Aorta (tissue), 5 donors: ENCODE results near the gene FUT7. TPM values are rescaled to one million over a fixed set of nuclear protein-coding genes. Genes with fewer than 3 reads are reported as not detected.

Experiments used
- ATAC-seq: fragments of 200-7000 bp; cut with Tn5 transposase; one replicate; pipeline ENCODE4 v1.9.1; 2022; ENCODE audit warnings: moderate library complexity; ENCODE audit not compliant: low FRiP score
- DNase-seq, 2 donors: peaks; one replicate each; pipeline ENCODE4 v3.0.0-alpha.2; 2020
- H3K27ac ChIP-seq, 2 donors: one replicate each; pipeline ENCODE4 v1.5.1; 2013; ENCODE audit warnings: low read length in 2 of 2, mild to moderate bottlenecking in 2 of 2, moderate library complexity in 2 of 2, control low read depth in 1 of 2, inconsistent platforms in 1 of 2, low read depth in 1 of 2
- H3K27me3 ChIP-seq, 2 donors: one replicate each; pipeline ENCODE4 v1.6.1; 2013; ENCODE audit warnings: control low read depth in 1 of 2, low read length in 1 of 2, mild to moderate bottlenecking in 1 of 2, moderate library complexity in 1 of 2; ENCODE audit not compliant: insufficient read depth in 2 of 2, control insufficient read depth in 1 of 2
- H3K36me3 ChIP-seq, 2 donors: one replicate each; pipeline ENCODE4 v1.6.1; 2013; ENCODE audit warnings: control low read depth in 1 of 2, low read length in 1 of 2, mild to moderate bottlenecking in 1 of 2; ENCODE audit not compliant: insufficient read depth in 2 of 2, control insufficient read depth in 1 of 2
- H3K4me1 ChIP-seq, 2 donors: one replicate each; pipeline ENCODE4 v1.6.1; 2013; ENCODE audit warnings: low read length in 2 of 2, control low read depth in 1 of 2, mild to moderate bottlenecking in 1 of 2, moderate library complexity in 1 of 2; ENCODE audit not compliant: insufficient read depth in 2 of 2, control insufficient read depth in 1 of 2
- H3K4me3 ChIP-seq, 2 donors: one replicate each; pipeline ENCODE4 v1.5.1; 2013; ENCODE audit warnings: low read length in 2 of 2, control low read depth in 1 of 2, mild to moderate bottlenecking in 1 of 2
- H3K9me3 ChIP-seq: one replicate; pipeline ENCODE4 v1.6.1; 2013; ENCODE audit warnings: mild to moderate bottlenecking, low read length; ENCODE audit not compliant: control insufficient read depth
- WGBS, 2 donors: extraction: QIAGEN DNeasy Blood & Tissue Kit; methylation state at CpG; one replicate each; pipeline ENCODE4 v1.1.7; 2013; 5-methylcytosine and 5-hydroxymethylcytosine counted together
- intact Hi-C, 2 donors: fragments of 100-400 bp; cut with DNase I; formaldehyde crosslinking; loops; one replicate each; pipeline versions ENCODE4 v1.14.2 to v1.15.0; 2022
- polyA plus RNA-seq, 2 donors: library from polyadenylated mRNA; stranded (reverse); fragments of 200-250 nt; gene quantifications; one replicate each; pipeline ENCODE4 v1.2.3, GENCODE V29; 2013
- total RNA-seq, 2 donors: library from RNA; stranded (reverse); fragmentation: NEBNext Ultra II Directional; extraction: Animal tissue kit (Norgen Biotek cat#: 25700); gene quantifications; one replicate each; pipeline ENCODE4 v1.2.1, GENCODE V29; 2021
- donor health status: healthy with polysubstance abuse.
- donor health status: Bipolar disorder and iron deficiency.
- donor health status: DM: no; HTN: no; CAD: no.
- donor health status: DM: no; HTN: no; CAD: no.
- donor health status: DM: yes; HTN: yes; CAD: no.

Gene FUT7
- total and polyA plus RNA-seq, 4 donors, result 0.27 to 0.68 TPM; not detected in 2

DNA sequence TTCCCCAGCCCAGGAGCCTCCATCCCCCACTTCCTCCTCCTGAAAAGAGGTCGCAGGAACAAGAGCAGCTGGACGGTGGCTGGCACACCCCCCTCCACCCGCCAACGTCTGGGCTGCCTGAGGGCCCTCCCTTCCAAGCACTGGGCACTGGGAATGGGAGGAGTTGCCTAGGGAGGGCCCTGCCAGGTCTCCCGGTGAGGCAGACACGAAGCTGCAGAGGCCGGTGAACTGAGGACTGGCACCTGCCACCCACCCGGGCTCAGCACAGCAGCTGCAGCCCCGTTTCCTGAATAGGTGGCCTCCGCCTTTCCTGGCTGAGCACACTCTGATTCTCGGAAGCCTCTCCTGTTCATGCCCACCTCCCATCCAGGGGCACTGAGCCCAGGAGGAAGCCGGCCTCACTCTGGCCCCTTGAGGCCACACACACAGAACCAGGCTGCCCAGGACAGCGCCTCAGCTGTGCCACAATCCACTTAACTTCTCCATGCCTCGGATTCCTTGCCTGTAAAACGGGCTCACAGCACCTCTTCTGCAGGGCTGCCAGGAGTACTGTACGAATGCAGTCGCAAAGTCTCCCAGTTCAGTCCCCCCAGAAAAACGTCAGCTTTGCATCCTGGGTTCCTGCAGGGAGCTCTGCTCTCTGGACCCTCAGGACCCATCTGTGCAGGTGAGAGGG, 12.8 kb upstream of the FUT7 start:
- H3K27me3 ChIP-seq, result no peaks in the 10 kb centered on the region
- no peak overlapping the region for H3K27ac ChIP-seq
- H3K9me3 ChIP-seq, result no peaks in the 10 kb centered on the region
- H3K4me1 ChIP-seq, result no peaks in the 10 kb centered on the region
- H3K4me3 ChIP-seq, result no peak overlapping the region
- no peaks in the 10 kb centered on the region for H3K36me3 ChIP-seq
- 12 to 14% methylated on average over 17 to 18 of the region's 18 CpGs for WGBS, 2 donors
- DNase-seq (no peak), ATAC-seq (peak; percentile 27)
- intact Hi-C loops, result no loop called here

DNA sequence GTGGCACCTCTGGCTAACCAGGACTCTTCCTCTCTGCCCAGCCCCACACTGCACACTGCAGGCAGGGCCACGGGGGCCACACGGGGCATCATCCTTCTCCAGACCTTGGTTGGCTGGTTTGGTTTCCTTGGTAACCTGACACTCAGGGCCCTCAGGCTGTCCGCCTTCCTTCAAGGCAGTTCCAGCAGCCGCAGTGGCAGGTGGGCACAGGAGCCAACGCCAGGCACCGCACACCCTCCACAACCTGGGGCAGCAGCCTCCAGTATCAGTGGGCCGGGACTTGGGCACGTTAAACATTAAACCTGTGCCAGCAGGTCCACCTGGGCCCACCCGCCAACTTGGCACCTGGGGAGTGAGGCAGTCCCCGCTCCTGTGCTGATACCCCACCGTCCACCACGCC, 12.1 kb upstream of the FUT7 start:
- 76 to 83% methylated on average over 12 of the region's 12 CpGs for WGBS, 2 donors
- DNase-seq (no peak), ATAC-seq (no peak)
- no peaks in the 10 kb centered on the region for H3K4me1 ChIP-seq
- H3K27me3 ChIP-seq, result no peaks in the 10 kb centered on the region
- no peak overlapping the region for H3K27ac ChIP-seq
- intact Hi-C loops, result no loop called here
- H3K9me3 ChIP-seq, result no peaks in the 10 kb centered on the region
- H3K36me3 ChIP-seq, result no peaks in the 10 kb centered on the region
- no peak overlapping the region for H3K4me3 ChIP-seq

DNA sequence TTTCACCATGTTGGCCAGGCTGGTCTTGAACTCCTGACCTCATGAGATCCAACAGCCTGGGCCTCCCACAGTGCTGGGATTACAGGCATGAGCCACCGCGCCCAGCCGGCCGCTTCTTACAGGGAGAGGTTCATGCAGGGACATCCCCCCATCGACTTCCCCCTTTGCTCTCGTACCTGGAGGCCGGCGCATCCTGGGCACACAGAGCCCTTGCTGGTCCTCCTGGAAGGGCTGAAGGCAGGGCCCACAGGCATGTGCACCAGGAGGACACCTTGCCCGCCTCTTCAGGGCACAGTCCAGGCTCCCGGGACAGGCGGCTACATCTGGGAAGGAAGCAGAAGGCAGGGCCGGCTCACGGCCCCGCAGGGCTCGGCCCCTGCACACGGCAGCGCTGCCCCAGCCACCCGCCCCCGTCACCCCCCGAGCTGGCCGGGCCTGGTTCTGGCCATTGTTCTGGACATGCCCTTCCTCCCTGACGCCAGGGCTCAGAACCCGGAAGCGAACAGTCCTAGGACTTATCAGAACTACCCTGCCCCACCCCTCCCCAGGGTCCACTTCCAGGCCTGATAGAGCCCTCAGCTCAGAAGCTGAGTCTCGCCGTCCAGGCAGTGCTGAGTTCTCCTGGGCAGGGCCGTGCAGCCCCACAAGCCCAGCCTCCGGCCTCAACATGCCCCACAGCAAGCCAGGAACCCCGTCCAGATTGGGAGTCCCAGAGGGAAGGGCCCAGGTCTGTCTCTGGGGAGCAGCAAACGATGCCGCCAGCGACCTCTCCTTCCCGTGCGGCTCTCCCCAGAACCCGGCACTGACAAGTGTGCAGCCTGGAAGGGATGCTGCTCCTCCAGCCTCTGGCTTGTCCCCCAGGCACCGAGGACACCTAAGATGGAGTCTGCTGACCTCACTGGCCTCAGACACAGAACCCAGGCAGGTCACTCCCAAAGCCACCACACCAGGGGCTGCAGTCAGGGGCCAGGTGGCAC, 11.2 kb upstream of the FUT7 start:
- no peak for DNase-seq
- H3K36me3 ChIP-seq, result no peaks in the 10 kb centered on the region
- peak; percentile 36 for ATAC-seq
- H3K4me3 ChIP-seq, result no peak overlapping the region
- WGBS, 2 donors, result 86 to 87% methylated on average over 33 to 36 of the region's 36 CpGs
- H3K4me1 ChIP-seq, result no peaks in the 10 kb centered on the region
- intact Hi-C loops, result no loop called here
- no peaks in the 10 kb centered on the region for H3K9me3 ChIP-seq
- no peak overlapping the region for H3K27ac ChIP-seq
- H3K27me3 ChIP-seq, result no peaks in the 10 kb centered on the region

DNA sequence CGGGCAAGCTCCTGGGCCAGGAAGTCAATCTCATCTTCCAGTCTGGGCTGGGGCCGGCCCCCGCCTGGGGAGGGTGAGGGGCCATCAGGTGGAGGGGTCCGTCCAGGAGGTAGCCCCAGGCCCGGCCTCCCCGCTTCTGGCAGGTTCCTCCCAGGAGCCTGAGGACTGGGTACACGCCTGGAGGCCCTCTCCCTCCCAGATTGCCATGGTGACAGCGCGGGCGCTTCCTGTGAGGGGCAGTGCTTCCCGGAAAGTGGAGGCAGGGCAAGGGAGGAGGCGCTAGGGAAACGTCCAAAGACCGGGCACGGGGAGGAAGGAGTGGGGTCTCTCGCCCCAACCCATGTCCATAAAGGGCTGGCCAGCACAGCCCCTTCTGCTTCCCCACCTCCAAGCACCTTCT, 9.2 kb upstream of the FUT7 start:
- no peak for ATAC-seq
- Histone ChIP-seq H3K36me3 (no peaks in the 10 kb centered on the region), H3K27me3 (no peaks in the 10 kb centered on the region), H3K9me3 (no peaks in the 10 kb centered on the region), H3K27ac (no peak overlapping the region), H3K4me3 (no peak overlapping the region), H3K4me1 (no peaks in the 10 kb centered on the region)
- no peak for DNase-seq
- 71 to 72% methylated on average over 16 of the region's 16 CpGs for WGBS, 2 donors
- intact Hi-C loops, result no loop called here

DNA sequence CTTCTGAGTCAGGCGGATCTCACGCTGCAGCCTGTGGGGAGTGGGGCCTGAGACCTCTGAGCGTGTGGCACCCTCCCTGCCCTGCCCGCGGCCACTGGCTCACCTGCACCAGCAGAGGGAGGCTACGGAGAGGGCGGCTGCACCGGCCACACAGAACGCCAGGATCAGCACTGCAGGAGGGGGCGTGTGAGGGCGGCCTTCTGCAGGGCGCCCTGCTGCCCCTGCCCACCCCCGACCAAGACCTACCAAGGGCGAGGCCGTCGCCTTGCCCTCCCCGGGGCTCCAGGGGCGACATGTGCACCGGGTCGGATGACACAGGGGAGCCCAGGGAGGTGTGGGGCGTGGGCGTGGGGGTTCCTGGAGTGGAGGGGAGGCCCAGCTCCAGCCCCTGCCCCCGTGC, 8.7 kb upstream of the FUT7 start:
- no peaks in the 10 kb centered on the region for H3K36me3 ChIP-seq
- no peaks in the 10 kb centered on the region for H3K27me3 ChIP-seq
- H3K4me3 ChIP-seq, result no peak overlapping the region
- no peaks in the 10 kb centered on the region for H3K4me1 ChIP-seq
- DNase-seq (no peak), ATAC-seq (no peak)
- H3K9me3 ChIP-seq, result no peaks in the 10 kb centered on the region
- intact Hi-C loops, result no loop called here
- WGBS, 2 donors, result 89% methylated on average over 23 of the region's 23 CpGs
- no peak overlapping the region for H3K27ac ChIP-seq

DNA sequence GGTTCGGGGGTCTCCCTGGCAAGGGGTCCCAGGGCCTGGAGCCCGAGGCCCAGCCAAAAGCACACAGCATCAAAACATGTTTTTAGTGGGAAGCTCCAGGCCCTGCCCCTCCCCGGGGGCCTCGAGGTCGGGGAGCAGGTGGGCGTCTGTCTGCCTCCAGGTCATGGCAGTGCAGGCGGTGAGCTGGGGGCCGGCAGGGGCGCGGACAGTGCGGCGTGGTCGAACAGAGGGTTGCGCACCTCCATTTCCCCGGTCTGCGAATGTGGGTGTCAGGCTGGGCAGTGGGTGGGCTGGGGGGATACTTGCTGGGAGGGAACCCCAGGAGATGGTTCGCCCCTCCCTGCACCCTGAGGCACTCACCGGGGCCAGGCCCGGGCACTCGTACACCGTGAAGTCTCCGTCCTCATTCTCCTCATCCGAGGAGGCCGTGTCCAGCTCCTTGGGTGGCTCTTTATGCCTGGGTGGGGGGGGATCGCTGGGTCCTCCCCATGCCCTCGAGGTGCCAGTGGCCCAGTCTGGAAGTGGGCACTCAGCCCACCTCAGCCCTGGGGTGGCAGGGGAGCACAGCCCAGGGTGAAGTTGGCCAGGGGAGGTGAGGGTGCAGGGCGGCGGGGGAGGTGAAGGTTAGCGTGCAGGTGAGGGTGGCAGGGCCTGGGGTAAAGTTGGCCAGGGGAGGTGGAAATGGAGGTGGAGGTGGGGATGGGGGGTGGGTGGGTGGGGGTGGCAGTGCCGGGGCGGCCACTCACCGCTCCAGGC, 7.9 kb upstream of the FUT7 start:
- WGBS, 2 donors, result 90 to 92% methylated on average over 30 to 32 of the region's 32 CpGs
- no peaks in the 10 kb centered on the region for H3K36me3 ChIP-seq
- H3K27me3 ChIP-seq, result no peaks in the 10 kb centered on the region
- no peak overlapping the region for H3K27ac ChIP-seq
- DNase-seq, result no peak
- H3K4me1 ChIP-seq, result no peaks in the 10 kb centered on the region
- intact Hi-C loops, result no loop called here
- no peak overlapping the region for H3K4me3 ChIP-seq
- ATAC-seq, result no peak
- no peaks in the 10 kb centered on the region for H3K9me3 ChIP-seq

DNA sequence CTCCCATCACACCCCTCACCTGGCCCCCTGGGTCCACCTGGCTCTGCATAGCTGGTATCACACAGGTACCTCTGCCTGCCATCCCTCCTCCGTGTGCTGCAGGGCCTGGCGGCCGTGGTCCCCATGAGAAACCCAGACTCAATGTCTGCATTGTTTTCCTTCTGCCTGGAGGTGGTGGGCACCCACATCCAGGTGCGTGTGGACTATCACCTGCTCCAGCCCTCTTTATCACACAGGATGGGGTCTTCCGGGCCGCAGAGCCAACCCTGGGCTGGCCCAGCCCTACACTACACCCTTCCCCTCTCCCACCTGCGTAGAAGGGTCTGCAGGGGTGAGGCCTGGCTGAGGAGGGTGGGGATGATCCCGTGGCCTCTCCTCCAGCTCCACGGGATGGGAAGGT, 7.0 kb upstream of the FUT7 start:
- no peak for ATAC-seq
- Histone ChIP-seq H3K9me3 (no peaks in the 10 kb centered on the region), H3K27ac (no peak overlapping the region), H3K36me3 (no peaks in the 10 kb centered on the region), H3K27me3 (no peaks in the 10 kb centered on the region), H3K4me1 (no peaks in the 10 kb centered on the region), H3K4me3 (no peak overlapping the region)
- WGBS, 2 donors, result 87 to 93% methylated on average over 9 of the region's 9 CpGs
- intact Hi-C loops, result no loop called here
- DNase-seq, result no peak

DNA sequence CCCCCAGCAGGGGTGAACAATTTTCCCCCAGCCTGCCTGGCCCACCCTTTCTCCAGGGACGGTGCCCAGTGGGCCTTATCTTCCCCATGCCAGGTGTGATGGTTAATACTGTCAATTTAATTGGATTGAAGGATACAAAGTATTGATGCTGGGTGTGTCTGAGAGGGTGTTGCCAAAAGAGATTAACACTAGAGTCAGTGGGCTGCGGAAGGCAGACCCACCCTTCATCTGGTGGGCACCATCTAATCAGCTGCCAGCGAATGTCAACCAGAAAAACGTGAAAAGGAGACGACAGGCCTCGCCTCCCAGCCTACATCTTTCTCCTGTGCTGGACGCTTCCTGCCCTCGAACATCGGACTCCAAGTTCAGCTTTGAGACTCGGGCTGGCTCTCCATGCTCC, 5.6 kb upstream of the FUT7 start:
- no peak for ATAC-seq
- WGBS, 2 donors, result 84 to 85% methylated on average over 10 of the region's 10 CpGs

More for the DNA sequence above, 5.6 kb upstream of the FUT7 start:
- Histone ChIP-seq H3K4me3 (no peak overlapping the region), H3K27me3 (no peaks in the 10 kb centered on the region), H3K27ac (no peak overlapping the region), H3K4me1 (no peaks in the 10 kb centered on the region), H3K9me3 (no peaks in the 10 kb centered on the region), H3K36me3 (no peaks in the 10 kb centered on the region)
- intact Hi-C loops, result no loop called here
- no peak for DNase-seq
